Activated CD4-positive, alpha-beta memory T cell treated with anti-CD3 and anti-CD28 coated beads for 36 hours (primary cell): ENCODE measurements around the gene RABEP2. TPM values are rescaled to one million over a fixed set of nuclear protein-coding genes. Genes with fewer than 3 reads are reported as not detected.
"Not testable (repeated sequence)": the region's sequence is repeated elsewhere in the genome, so short reads cannot be mapped to it uniquely, and the experiment has no call there.

ENCODE experiments used
- CTCF ChIA-PET: fragments of 350-600 bp; sonication (Branson Sonifier 250); formaldehyde crosslinking; loops from one replicate; lab custom pipeline; 2021; ENCODE audit warnings: antibody characterized with exemption, inconsistent platforms; lab: Charles Lee
- POLR2A ChIA-PET: fragments of 350-600 bp; sonication (Branson Sonifier 250); formaldehyde crosslinking; loops from one replicate; lab custom pipeline; 2021; ENCODE audit warnings: antibody characterized with exemption; lab: Charles Lee
- DNase-seq: peaks from one replicate; pipeline ENCODE4 v3.0.0-alpha.2; 2020
- H3K27ac Mint-ChIP-seq: one replicate; pipeline ENCODE4 v1.8.0; 2021; ENCODE audit warnings: mixed read lengths
- H3K27me3 Mint-ChIP-seq: one replicate; pipeline ENCODE4 v1.8.0; 2021; ENCODE audit warnings: mixed read lengths
- H3K36me3 Mint-ChIP-seq: one replicate; pipeline ENCODE4 v1.8.0; 2021; ENCODE audit warnings: mixed read lengths
- H3K4me1 Mint-ChIP-seq: one replicate; pipeline ENCODE4 v1.8.0; 2021; ENCODE audit warnings: low read depth, mixed read lengths
- H3K4me3 Mint-ChIP-seq: one replicate; pipeline ENCODE4 v1.8.0; 2021; ENCODE audit warnings: mild to moderate bottlenecking, mixed read lengths
- H3K9me3 Mint-ChIP-seq: one replicate; pipeline ENCODE4 v1.8.0; 2021; ENCODE audit warnings: mixed read lengths
- intact Hi-C: fragments of 100-400 bp; cut with micrococcal nuclease; formaldehyde crosslinking; loops from one replicate; pipeline ENCODE4 v1.15.1; 2023
- total RNA-seq, 2 experiments: library from RNA; stranded (reverse); gene quantifications; one replicate each; pipeline ENCODE4 v1.2.3, GENCODE V29; 2021

Gene RABEP2, protein sequence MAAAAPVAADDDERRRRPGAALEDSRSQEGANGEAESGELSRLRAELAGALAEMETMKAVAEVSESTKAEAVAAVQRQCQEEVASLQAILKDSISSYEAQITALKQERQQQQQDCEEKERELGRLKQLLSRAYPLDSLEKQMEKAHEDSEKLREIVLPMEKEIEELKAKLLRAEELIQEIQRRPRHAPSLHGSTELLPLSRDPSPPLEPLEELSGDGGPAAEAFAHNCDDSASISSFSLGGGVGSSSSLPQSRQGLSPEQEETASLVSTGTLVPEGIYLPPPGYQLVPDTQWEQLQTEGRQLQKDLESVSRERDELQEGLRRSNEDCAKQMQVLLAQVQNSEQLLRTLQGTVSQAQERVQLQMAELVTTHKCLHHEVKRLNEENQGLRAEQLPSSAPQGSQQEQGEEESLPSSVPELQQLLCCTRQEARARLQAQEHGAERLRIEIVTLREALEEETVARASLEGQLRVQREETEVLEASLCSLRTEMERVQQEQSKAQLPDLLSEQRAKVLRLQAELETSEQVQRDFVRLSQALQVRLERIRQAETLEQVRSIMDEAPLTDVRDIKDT
- 10 to 100 TPM; 11.3 to 12.0 TPM for total RNA-seq

DNA sequence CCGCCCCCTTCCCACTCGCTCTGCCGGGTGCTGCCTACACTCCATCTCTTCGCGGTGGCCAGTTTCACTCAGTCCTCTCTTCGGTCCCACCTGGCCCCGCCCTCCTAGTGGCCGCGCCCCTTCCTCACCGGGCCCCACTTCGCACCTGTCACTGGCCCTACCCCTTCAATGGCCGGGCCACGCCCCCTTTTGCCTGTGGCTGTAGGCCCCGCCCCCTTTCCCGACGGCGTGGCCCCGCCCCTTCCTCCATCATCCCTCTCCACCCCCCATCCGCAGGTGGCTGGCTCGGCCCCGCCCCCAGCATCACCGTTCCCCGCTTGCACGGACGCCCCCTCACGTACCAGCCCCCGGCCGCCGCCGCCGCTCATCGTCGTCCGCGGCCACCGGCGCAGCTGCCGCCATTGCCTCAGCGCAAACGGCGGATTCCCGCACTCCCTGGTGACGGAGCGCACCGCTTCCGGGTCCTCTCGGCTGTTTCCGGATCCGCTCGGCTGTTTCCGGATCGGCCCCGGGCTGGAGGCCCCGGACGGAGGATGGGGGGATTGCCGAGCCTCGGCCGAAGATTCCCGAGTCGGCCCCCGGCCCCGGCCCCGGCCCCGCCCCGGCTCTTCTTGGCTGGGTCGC is at the start of gene RABEP2:
TSS of gene RABEP2 (minus strand) at position 477 of the 624 bp plus-strand sequence. CDS start at position 402, 75 bp downstream.
- H3K27me3 Mint-ChIP-seq, result no peaks in the 10 kb centered on the region
- DNase-seq, result peak; percentile 97
- peak within 1 kb of the TSS; percentile 98 for H3K27ac Mint-ChIP-seq
- CTCF ChIA-PET, result interaction anchor here (1.8 to 4.7 kb wide), 2 partner anchors 11 to 20 kb away, joined by 4 to 31 read pairs; no protein-coding TSS in a partner anchor
- H3K4me3 Mint-ChIP-seq, result peak within 1 kb of the TSS; percentile 94
- POLR2A ChIA-PET, result interaction anchor here (0.6 to 2.4 kb wide), 4 partner anchors 11 to 102 kb away, joined by 3 to 9 read pairs (median 3); partner anchors contain the start of genes ATXN2L, SH2B1 and TUFM
- peaks cover 9% of the 10 kb centered on the region for H3K4me1 Mint-ChIP-seq
- H3K9me3 Mint-ChIP-seq, result no peaks in the 10 kb centered on the region
- intact Hi-C loops, result loop anchor here (1.0 to 5.0 kb wide), 5 partner anchors 11 to 63 kb away; partner anchors contain the start of genes NFATC2IP, SH2B1 and SPNS1
- peaks cover 4% of the 10 kb centered on the region for H3K36me3 Mint-ChIP-seq

DNA sequence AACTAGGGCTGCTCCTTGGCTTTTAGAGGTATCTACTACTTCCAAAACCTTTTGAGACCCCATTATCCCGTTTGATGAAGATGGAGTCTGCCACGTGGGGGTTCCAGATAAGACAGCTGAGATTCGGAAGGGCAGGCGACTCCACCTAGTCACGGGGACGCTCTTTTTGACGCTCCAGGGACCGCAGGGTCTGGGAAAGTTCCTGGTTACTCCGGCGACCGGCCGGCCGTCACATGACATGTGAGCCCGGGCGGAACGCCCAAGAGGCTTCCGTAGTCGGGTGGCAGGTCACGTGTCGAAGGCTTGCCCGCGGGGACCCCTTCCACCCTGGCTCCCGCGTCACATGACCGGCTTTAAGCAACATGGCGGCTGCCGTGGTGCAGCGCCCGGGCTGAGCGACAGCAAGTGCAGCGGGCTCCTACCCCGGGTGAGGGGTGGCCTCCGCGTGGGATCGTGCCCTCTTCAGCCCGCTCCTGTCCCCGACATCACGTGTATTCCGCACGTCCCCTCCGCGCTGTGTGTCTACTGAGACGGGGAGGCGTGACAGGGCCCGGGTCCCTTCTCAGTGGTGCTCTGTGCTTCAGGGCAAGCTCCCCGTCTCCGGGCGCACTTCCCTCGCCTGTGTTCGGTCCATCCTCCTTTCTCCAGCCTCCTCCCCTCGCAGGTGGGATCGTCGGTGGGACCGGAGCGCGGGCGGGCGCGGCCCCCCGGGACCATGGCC is 49.6 kb upstream of the RABEP2 start, which contains the start of gene SPNS1:
TSS of gene SPNS1 (plus strand) at position 342 of the 721 bp plus-strand sequence. CDS start at position 716, 374 bp downstream.
- peaks cover 2% of the 10 kb centered on the region for H3K36me3 Mint-ChIP-seq
- ChIA-PET POLR2A (interaction anchor here (1.0 to 2.3 kb wide), 6 partner anchors 10 to 101 kb away, joined by 3 to 10 read pairs (median 4); partner anchors contain the start of gene LAT), CTCF (interaction anchor here (0.6 to 2.7 kb wide), 11 partner anchors 10 to 101 kb away, joined by 3 to 13 read pairs (median 3); partner anchors contain the start of gene LAT)
- H3K27me3 Mint-ChIP-seq, result no peaks in the 10 kb centered on the region
- peak within 1 kb of the TSS; percentile 90 for H3K27ac Mint-ChIP-seq
- peaks cover 31% of the 10 kb centered on the region for H3K4me1 Mint-ChIP-seq
- intact Hi-C loops, result loop anchor here (1.0 to 2.0 kb wide), 4 partner anchors 11 to 49 kb away; partner anchors contain the start of genes LAT and RABEP2
- no peaks in the 10 kb centered on the region for H3K9me3 Mint-ChIP-seq
- peak within 1 kb of the TSS; percentile 88 for H3K4me3 Mint-ChIP-seq
- DNase-seq, result peak; percentile 97

DNA sequence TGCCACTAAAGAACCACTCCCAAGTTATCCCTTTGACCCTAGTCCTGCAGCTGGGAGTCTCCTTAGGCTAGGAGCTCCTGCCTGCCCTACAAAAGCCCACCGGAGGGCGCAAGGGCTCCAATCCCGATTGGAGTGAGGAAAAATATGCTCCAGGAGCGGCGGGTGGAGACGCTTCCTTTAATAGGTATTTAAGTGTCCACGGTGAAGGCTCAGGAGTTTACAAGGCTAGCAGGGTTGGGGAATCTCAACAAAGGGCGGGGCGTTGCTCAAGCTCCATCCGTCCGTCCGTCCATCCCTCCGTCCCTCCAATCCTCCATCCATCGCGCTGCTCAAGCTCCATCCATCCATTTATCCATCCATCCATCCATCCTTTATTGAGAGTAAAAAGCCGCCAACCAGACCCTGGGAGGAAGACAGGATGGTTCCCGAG is 49.0 kb upstream of the RABEP2 start:
- H3K9me3 Mint-ChIP-seq, result no peaks in the 10 kb centered on the region
- CTCF ChIA-PET, result interaction anchor here (0.8 to 2.7 kb wide), 13 partner anchors 10 to 101 kb away, joined by 3 to 13 read pairs (median 3); partner anchors contain the start of gene LAT
- DNase-seq, result peak; percentile 63
- H3K4me3 Mint-ChIP-seq, result peak overlapping the region; percentile 88
- H3K27ac Mint-ChIP-seq, result peak overlapping the region; percentile 90
- peaks cover 31% of the 10 kb centered on the region for H3K4me1 Mint-ChIP-seq
- no peaks in the 10 kb centered on the region for H3K27me3 Mint-ChIP-seq
- intact Hi-C loops, result loop anchor here (1.0 to 2.0 kb wide), 4 partner anchors 11 to 49 kb away; partner anchors contain the start of genes LAT and RABEP2
- POLR2A ChIA-PET, result interaction anchor here (0.8 to 2.3 kb wide), 8 partner anchors 10 to 101 kb away, joined by 3 to 10 read pairs (median 4); partner anchors contain the start of gene LAT
- H3K36me3 Mint-ChIP-seq, result peaks cover 2% of the 10 kb centered on the region

DNA sequence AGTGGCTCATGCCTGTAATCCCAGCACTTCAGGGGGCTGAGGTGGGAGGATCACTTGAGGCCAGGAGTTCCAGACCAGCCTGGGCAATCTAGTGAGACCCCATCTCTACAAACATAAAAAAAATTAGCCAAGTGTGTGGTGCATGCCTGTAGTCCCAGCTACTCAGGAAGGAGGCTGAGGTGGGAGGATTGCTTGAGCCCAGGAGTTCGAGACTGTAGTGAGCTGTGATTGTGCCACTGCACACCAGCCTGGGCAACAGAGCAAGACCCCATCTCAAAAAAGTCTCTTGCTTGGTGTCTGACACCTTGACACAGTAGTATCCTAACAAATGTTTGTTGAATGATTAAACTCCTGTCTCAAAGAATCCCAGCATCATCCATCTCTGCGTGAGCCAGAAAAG is 44.7 kb upstream of the RABEP2 start:
- intact Hi-C loops, H3K9me3 Mint-ChIP-seq, POLR2A ChIA-PET: not testable (repeated sequence)

DNA sequence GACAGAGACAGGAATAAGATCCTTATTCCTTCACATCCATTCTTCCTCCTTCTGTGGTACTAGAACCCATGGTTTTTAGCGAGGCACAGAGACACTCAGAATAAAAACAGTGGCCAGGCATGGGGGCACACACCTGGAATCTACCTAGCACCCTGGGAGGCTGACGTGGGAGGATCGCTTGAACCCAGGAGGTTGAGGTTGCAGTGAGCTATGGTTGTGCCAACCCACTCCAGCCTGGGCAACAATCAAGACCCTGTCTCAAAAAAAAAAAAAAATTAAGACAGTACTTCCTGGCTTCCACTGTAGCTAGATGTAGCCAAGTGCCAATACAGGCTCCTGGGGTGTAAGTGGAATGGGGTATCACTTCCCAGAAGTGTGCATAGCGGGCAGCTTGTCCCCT is 42.1 kb upstream of the RABEP2 start:
- Mint-ChIP-seq H3K4me1 (no peaks in the 10 kb centered on the region), H3K27ac (peak overlapping the region; percentile 19), H3K27me3 (no peaks in the 10 kb centered on the region), H3K9me3 (no peaks in the 10 kb centered on the region), H3K36me3 (peaks cover 15% of the 10 kb centered on the region), H3K4me3 (no peak overlapping the region)
- ChIA-PET CTCF (interaction anchor here (2.1 kb wide), 1 partner anchor 22 kb away, joined by 5 read pairs; no protein-coding TSS in a partner anchor), POLR2A (no interaction called here)
- DNase-seq, result no peak
- intact Hi-C loops, result no loop called here

More for the DNA sequence above, 44.7 kb upstream of the RABEP2 start:
- DNase-seq, H3K36me3 Mint-ChIP-seq, H3K27me3 Mint-ChIP-seq, H3K4me1 Mint-ChIP-seq, H3K4me3 Mint-ChIP-seq, H3K27ac Mint-ChIP-seq: not testable (repeated sequence)
- CTCF ChIA-PET, result interaction anchor here (1.4 to 2.1 kb wide), 3 partner anchors 8 to 25 kb away, joined by 3 to 7 read pairs (median 3); no protein-coding TSS in a partner anchor

DNA sequence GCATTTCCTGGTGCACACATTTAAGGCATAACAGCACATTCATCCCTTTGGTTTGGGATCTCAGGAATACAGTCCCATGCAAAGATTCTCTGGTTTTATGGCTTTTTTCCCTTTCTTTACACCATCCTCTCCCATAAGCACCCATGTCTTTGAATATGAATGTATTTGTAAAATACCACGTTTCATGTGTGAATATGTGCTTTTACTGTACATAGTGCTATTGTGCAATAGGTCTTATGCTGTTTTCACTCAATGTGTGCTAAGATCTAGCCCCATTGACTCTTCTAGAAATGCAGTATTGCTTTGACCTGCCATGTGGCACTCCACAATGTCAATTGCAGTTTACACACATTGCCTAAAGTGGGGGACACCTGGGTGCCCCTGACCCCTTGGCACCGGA is 39.5 kb upstream of the RABEP2 start:
- intact Hi-C loops, result no loop called here
- no peak overlapping the region for H3K27ac Mint-ChIP-seq
- ChIA-PET POLR2A (no interaction called here), CTCF (interaction anchor here (1.1 kb wide), 1 partner anchor 9 kb away, joined by 3 read pairs; no protein-coding TSS in a partner anchor)
- no peaks in the 10 kb centered on the region for H3K4me1 Mint-ChIP-seq
- H3K36me3 Mint-ChIP-seq, result peaks cover 29% of the 10 kb centered on the region
- no peak for DNase-seq
- no peak overlapping the region for H3K4me3 Mint-ChIP-seq
- no peaks in the 10 kb centered on the region for H3K9me3 Mint-ChIP-seq
- no peaks in the 10 kb centered on the region for H3K27me3 Mint-ChIP-seq

DNA sequence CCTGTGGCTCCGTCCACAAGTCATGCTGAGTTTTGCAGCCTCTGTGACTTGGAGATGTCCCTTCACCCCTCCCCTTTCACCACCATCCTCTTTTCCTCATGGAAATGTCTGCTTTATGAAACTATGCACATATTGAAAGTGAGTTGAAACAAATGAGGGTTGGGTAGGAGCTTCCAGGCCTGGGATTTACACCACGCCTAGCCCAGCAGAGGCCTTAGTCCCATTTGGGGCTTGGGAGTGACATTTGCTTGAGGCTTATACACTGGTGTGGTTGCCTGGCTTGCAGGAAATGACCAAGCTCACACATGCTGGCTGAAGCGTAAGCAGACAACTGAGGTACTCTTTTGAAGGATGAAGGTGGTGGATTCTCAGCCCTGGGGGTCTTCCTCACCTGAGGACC is 39.0 kb upstream of the RABEP2 start:
- ChIA-PET CTCF (interaction anchor here (0.9 to 1.1 kb wide), 2 partner anchors 10 to 19 kb away, joined by 3 read pairs; no protein-coding TSS in a partner anchor), POLR2A (no interaction called here)
- Mint-ChIP-seq H3K4me3 (no peak overlapping the region), H3K9me3 (no peaks in the 10 kb centered on the region), H3K36me3 (peaks cover 32% of the 10 kb centered on the region), H3K4me1 (no peaks in the 10 kb centered on the region), H3K27me3 (no peaks in the 10 kb centered on the region), H3K27ac (no peak overlapping the region)
- DNase-seq, result no peak
- intact Hi-C loops, result no loop called here

DNA sequence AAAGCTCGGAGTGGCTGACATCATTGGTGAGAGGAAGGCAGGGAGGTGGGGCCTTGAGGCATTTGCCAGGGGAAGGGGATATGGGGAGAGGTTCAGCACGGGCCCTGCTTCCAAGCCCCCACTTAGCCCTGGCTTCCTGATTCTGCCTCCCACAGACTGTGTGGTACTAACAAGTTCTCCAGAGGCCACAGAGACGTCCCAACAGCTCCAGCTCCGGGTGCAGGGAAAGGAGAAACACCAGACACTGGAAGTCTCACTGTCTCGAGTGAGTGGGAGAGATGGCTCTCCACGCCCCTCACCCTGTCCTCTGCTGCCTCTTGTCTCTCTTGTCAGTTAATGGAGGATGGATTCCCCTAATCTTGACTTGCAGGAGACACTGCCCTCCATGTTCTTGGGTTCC is 33.8 kb upstream of the RABEP2 start:
- CTCF ChIA-PET, result interaction anchor here (0.7 to 1.2 kb wide), 2 partner anchors 14 to 15 kb away, joined by 3 to 6 read pairs; partner anchors contain the start of gene SPNS1
- Mint-ChIP-seq H3K27me3 (no peaks in the 10 kb centered on the region), H3K4me3 (no peak overlapping the region), H3K9me3 (no peaks in the 10 kb centered on the region), H3K27ac (no peak overlapping the region), H3K4me1 (peaks cover 3% of the 10 kb centered on the region), H3K36me3 (peaks cover 43% of the 10 kb centered on the region)
- intact Hi-C loops, result no loop called here
- DNase-seq, result no peak
- POLR2A ChIA-PET, result no interaction called here

DNA sequence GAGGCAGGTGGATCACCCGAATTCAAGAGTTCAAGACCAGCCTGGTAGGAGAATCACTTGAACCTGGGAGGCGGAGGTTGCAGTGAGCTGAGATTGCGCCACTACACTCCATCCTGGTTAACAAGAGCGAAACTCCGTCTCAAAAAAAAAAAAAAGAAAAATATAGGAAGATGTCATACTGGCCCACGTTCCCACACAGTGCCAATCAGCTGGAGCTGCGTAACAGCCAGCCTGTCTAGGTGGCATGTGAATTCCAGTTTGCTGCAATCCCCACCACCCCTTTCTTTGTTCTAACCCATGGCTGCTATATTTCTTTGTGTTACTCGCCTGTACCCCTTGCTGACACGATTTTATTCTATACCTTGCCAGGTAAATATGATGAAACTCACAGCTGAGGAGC is 33.2 kb upstream of the RABEP2 start:
- CTCF ChIA-PET, result interaction anchor here (0.7 to 1.2 kb wide), 2 partner anchors 13 to 16 kb away, joined by 3 to 6 read pairs; partner anchors contain the start of gene SPNS1
- DNase-seq, result no peak
- Mint-ChIP-seq H3K4me1 (peaks cover 6% of the 10 kb centered on the region), H3K27ac (no peak overlapping the region), H3K36me3 (peaks cover 47% of the 10 kb centered on the region), H3K27me3 (no peaks in the 10 kb centered on the region), H3K4me3 (no peak overlapping the region), H3K9me3 (no peaks in the 10 kb centered on the region)
- intact Hi-C loops, result no loop called here
- POLR2A ChIA-PET, result no interaction called here

DNA sequence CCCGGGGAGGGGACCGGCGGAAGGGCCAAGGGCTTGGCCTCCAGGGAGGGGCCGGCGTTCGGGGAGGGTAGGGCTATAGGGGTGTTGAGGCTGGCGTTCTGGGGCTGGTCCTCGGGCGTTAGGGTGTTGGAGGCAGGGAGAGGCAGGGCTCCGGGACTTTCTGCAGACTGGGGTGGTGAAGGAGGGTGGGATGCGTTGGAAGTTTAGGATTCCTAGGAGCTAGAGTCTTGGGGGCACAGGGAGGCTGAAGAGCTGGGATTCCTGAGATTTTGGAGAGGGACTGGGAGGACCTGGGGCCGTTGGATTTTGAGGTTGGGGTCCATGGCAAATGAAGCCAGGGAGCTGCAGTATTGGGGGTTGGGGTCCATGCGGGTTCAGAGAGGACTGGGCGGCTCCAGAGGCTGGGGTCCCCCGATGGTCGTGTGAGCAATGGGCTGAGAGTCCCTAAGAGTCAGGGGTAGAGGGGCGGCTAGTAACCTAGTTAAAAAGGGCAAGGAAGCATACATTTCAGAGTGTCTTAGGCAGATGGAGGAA is 26.4 kb upstream of the RABEP2 start:
- H3K27me3 Mint-ChIP-seq, result no peaks in the 10 kb centered on the region
- ChIA-PET CTCF (interaction anchor here (1.4 to 1.5 kb wide), 2 partner anchors 23 to 25 kb away, joined by 3 read pairs; no protein-coding TSS in a partner anchor), POLR2A (no interaction called here)
- intact Hi-C loops, result loop anchor here (5.0 kb wide), 1 partner anchor 89 kb away; the partner anchor contains the start of gene SH2B1
- H3K36me3 Mint-ChIP-seq, result peaks cover 31% of the 10 kb centered on the region
- H3K4me3 Mint-ChIP-seq, result peak overlapping the region; percentile 95
- no peaks in the 10 kb centered on the region for H3K9me3 Mint-ChIP-seq
- no peak for DNase-seq
- H3K4me1 Mint-ChIP-seq, result peaks cover 23% of the 10 kb centered on the region
- peak overlapping the region; percentile 91 for H3K27ac Mint-ChIP-seq
